ENCODE measurements around the gene MAPK8IP1. TPM values are rescaled to one million over a fixed set of nuclear protein-coding genes. Genes with fewer than 3 reads are reported as not detected.
"Not testable (repeated sequence)": the region's sequence is repeated elsewhere in the genome, so short reads cannot be mapped to it uniquely, and the experiment has no call there.

Gene MAPK8IP1
- 1 to 10 TPM; 1.3 to 2.6 (median 2.0) TPM for total RNA-seq
- polyA plus RNA-seq = under 1 TPM; 0.53 to 1.00 (median 0.82) TPM
- long read RNA-seq, donor 1, partial matches to known transcripts = 1 of 2 reads
- long read RNA-seq, donor 1, other reads (novel, unspliced or antisense) = 1 of 2 reads
- long read RNA-seq, donor 2, partial matches to known transcripts = 2 of 4 reads
- long read RNA-seq, donor 2, other reads (novel, unspliced or antisense) = 2 of 4 reads

GRCh38 chr11:45885274-45885920 is at the start of gene MAPK8IP1:
Gene MAPK8IP1, plus strand, starts transcription at chr11:45885651. Its CDS starts 170 bp downstream, at chr11:45885821.
- TF ChIP-seq CTCF (IDR thresholded peaks at IDR 0.05) = no peak
- Histone ChIP-seq H3K9me3 (no peaks in the 10 kb centered on the region), H3K36me3 (ENCODE audit: insufficient read depth in 1 of 2, low read depth in 1 of 2) (peaks cover 0 to 22% of the 10 kb centered on the region in 2 donors), H3K4me3 (peak within 1 kb of the TSS; percentile 60), H3K27ac (no peak within 1 kb of the TSS), H3K27me3 (ENCODE audit: insufficient read depth in 3 of 3, low read length in 2 of 3) (no peaks in the 10 kb centered on the region), H3K4me1 (peaks cover 4% of the 10 kb centered on the region)
- intact Hi-C loops (cut with DNase I) = no loop called here
- peak; percentile 75 to 84 (median 80) for ATAC-seq
- DNase-seq = peak; percentile 61 to 73
- 1 to 3% (median 2%) methylated on average over 24 to 73 of the region's 73 CpGs for WGBS, 3 donors

- H3K27me3 ChIP-seq (ENCODE audit: insufficient read depth in 3 of 3, low read length in 2 of 3) = no peaks in the 10 kb centered on the region
- H3K4me3 ChIP-seq = no peak overlapping the region
- WGBS, 3 donors = 85 to 91% (median 89%) methylated on average over 6 of the region's 6 CpGs
- no peak for TF ChIP-seq CTCF (IDR thresholded peaks at IDR 0.05)
- no peak for ATAC-seq
- no peaks in the 10 kb centered on the region for H3K9me3 ChIP-seq
- no peak overlapping the region for H3K27ac ChIP-seq
- H3K36me3 ChIP-seq (ENCODE audit: insufficient read depth in 1 of 2, low read depth in 1 of 2) = no peaks in the 10 kb centered on the region
- H3K4me1 ChIP-seq = no peaks in the 10 kb centered on the region
- no peak for DNase-seq
- intact Hi-C loops (cut with DNase I) = no loop called here
Measured at GRCh38 chr11:45839204-45839603, 46.2 kb upstream of the MAPK8IP1 start.

GRCh38 chr11:45840251-45840650 is 45.2 kb upstream of the MAPK8IP1 start:
- intact Hi-C loops (cut with DNase I); H3K4me3 ChIP-seq; H3K27ac ChIP-seq; ATAC-seq; H3K27me3 ChIP-seq (ENCODE audit: insufficient read depth in 3 of 3, low read length in 2 of 3); DNase-seq; H3K36me3 ChIP-seq (ENCODE audit: insufficient read depth in 1 of 2, low read depth in 1 of 2); H3K9me3 ChIP-seq; H3K4me1 ChIP-seq: not testable (repeated sequence)
- WGBS, 3 donors = 77 to 88% (median 77%) methylated on average over 13 of the region's 13 CpGs

GRCh38 chr11:45843158-45843924 is 42.1 kb upstream of the MAPK8IP1 start:
- ATAC-seq (peak; percentile 26 to 55 (median 34)), DNase-seq (peak; percentile 89 to 94)
- Histone ChIP-seq H3K4me1 (peaks cover 8% of the 10 kb centered on the region), H3K36me3 (ENCODE audit: insufficient read depth in 1 of 2, low read depth in 1 of 2) (no peaks in the 10 kb centered on the region), H3K4me3 (peak overlapping the region; percentile 29), H3K9me3 (no peaks in the 10 kb centered on the region), H3K27me3 (ENCODE audit: insufficient read depth in 3 of 3, low read length in 2 of 3) (no peaks in the 10 kb centered on the region), H3K27ac (peak overlapping the region; percentile 36)
- TF ChIP-seq CTCF (IDR thresholded peaks at IDR 0.05) = peak; percentile 92
- intact Hi-C loops (cut with DNase I) = loop anchor here in 1 of 2 donors (2.0 kb wide), 1 partner anchor 163 kb away; no protein-coding TSS in a partner anchor
- 18 to 19% (median 19%) methylated on average over 22 of the region's 22 CpGs for WGBS, 3 donors
